ENCODE results near the gene FMNL1. TPM values are rescaled to one million over a fixed set of nuclear protein-coding genes. Genes with fewer than 3 reads are reported as not detected.

FMNL1 gene
- total RNA-seq, 1 donor from 2014 or later = 351 TPM

GRCh38 chr17:45283711-45284110 lies 62.0 kb downstream of the FMNL1 start:
- ChIA-PET POLR2A (interaction anchor here (0.6 to 15.1 kb wide), 8 partner anchors 12 to 99 kb away, joined by 3 to 291 read pairs (median 4); partner anchors contain the start of gene MAP3K14), CTCF (interaction anchor here (0.6 to 4.4 kb wide), 11 partner anchors 10 to 103 kb away, joined by 3 to 34 read pairs (median 7); partner anchors contain the start of gene MAP3K14)
- H3K36me3 Mint-ChIP-seq (ENCODE audit: low read depth) = peaks cover 83% of the 10 kb centered on the region
- intact Hi-C loops (cut with micrococcal nuclease) = loop anchor here (1.0 kb wide), 1 partner anchor 34 kb away; the partner anchor contains the start of gene MAP3K14
- TF ChIP-seq, protein P1, sequence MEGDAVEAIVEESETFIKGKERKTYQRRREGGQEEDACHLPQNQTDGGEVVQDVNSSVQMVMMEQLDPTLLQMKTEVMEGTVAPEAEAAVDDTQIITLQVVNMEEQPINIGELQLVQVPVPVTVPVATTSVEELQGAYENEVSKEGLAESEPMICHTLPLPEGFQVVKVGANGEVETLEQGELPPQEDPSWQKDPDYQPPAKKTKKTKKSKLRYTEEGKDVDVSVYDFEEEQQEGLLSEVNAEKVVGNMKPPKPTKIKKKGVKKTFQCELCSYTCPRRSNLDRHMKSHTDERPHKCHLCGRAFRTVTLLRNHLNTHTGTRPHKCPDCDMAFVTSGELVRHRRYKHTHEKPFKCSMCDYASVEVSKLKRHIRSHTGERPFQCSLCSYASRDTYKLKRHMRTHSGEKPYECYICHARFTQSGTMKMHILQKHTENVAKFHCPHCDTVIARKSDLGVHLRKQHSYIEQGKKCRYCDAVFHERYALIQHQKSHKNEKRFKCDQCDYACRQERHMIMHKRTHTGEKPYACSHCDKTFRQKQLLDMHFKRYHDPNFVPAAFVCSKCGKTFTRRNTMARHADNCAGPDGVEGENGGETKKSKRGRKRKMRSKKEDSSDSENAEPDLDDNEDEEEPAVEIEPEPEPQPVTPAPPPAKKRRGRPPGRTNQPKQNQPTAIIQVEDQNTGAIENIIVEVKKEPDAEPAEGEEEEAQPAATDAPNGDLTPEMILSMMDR (IDR thresholded peaks at IDR 0.05) = no peak
- H3K4me3 Mint-ChIP-seq = no peak overlapping the region
- H3K9me3 Mint-ChIP-seq = no peaks in the 10 kb centered on the region
- H3K27me3 Mint-ChIP-seq = no peaks in the 10 kb centered on the region
- ATAC-seq (ENCODE audit: low read depth) (no peak), DNase-seq (no peak)
- peak overlapping the region; percentile 19 for H3K27ac Mint-ChIP-seq
- H3K4me1 Mint-ChIP-seq = peaks cover 4% of the 10 kb centered on the region

DNA sequence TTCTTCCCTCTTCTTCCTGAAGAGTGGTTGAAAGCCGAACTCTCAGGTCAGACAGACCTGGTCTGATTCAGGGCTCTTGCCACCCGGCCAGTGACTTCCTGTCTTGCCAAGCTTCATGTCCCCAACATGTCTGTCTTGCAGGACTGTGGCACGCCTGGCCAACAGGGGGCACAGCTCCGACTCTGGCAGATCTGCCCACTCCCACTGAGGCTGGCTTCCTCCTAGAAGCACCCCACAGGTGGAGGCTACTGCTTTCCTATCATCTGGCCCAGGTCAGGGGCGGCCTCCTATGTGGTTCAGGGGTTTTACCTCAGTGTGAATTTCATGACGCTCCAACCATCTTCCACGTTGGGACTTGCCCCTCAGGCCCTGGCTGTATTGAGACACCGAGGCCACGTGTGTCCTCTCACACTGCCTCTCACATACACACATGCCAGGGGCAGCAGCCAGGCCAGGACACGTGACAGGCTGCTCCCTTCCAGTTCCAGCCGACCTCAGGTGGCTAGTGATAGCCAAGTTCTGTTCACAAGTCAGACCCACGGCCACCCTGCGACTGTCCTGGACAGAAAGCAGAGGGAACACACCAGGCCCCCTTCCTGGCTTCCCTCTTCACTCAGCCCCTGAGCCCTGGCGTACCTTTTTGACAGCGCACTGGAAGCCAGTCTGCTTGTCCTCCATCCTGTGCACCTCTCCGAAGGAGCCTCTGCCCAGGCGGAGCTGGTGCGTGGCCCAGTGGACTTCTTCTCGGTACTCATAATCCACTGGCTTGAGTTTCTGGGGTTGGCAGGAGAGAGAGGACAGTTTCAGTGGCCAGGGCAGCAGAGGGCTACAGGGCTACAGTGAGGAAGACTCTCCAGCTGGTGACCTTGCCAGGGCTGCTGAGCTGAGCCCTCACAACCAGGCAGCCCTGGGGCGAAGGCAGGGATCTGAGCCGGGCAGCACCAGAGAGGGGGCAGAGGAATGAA lies 62.8 kb downstream of the FMNL1 start:
- Mint-ChIP-seq H3K27me3 (no peaks in the 10 kb centered on the region), H3K4me1 (peaks cover 4% of the 10 kb centered on the region), H3K27ac (peak overlapping the region; percentile 19), H3K4me3 (no peak overlapping the region), H3K9me3 (no peaks in the 10 kb centered on the region), H3K36me3 (ENCODE audit: low read depth) (peaks cover 82% of the 10 kb centered on the region)
- CTCF ChIA-PET = interaction anchor here (0.6 to 4.4 kb wide), 13 partner anchors 8 to 100 kb away, joined by 3 to 34 read pairs (median 6); partner anchors contain the start of gene MAP3K14
- intact Hi-C loops (cut with micrococcal nuclease) = loop anchor here (1.0 kb wide), 1 partner anchor 33 kb away; the partner anchor contains the start of gene MAP3K14
- ATAC-seq (ENCODE audit: low read depth) (peak; percentile 75), DNase-seq (no peak)
- TF ChIP-seq, protein P1 (IDR thresholded peaks at IDR 0.05) = no peak
- POLR2A ChIA-PET = interaction anchor here (0.6 to 15.1 kb wide), 9 partner anchors 11 to 130 kb away, joined by 3 to 291 read pairs (median 5); partner anchors contain the start of gene MAP3K14

- no peak for DNase-seq
- Mint-ChIP-seq H3K27ac (no peak overlapping the region), H3K4me3 (no peak overlapping the region), H3K36me3 (ENCODE audit: low read depth) (peaks cover 87% of the 10 kb centered on the region), H3K9me3 (no peaks in the 10 kb centered on the region), H3K4me1 (peaks cover 18% of the 10 kb centered on the region), H3K27me3 (no peaks in the 10 kb centered on the region)
- CTCF ChIA-PET = interaction anchor here (1.0 to 4.4 kb wide), 6 partner anchors 9 to 99 kb away, joined by 3 to 34 read pairs (median 7); partner anchors contain the start of gene MAP3K14
- intact Hi-C loops (cut with micrococcal nuclease) = no loop called here
- POLR2A ChIA-PET = interaction anchor here (0.8 to 15.1 kb wide), 2 partner anchors 28 to 53 kb away, joined by 3 to 291 read pairs; partner anchors contain the start of gene MAP3K14
- TF ChIP-seq, protein P1 (IDR thresholded peaks at IDR 0.05) = no peak
- no peak for ATAC-seq (ENCODE audit: low read depth)
Observed at GRCh38 chr17:45286286-45286685, 64.6 kb downstream of the FMNL1 start.

GRCh38 chr17:45287526-45288500 lies 66.1 kb downstream of the FMNL1 start:
- Mint-ChIP-seq H3K4me1 (peaks cover 33% of the 10 kb centered on the region), H3K9me3 (no peaks in the 10 kb centered on the region), H3K27ac (peak overlapping the region; percentile 35), H3K36me3 (ENCODE audit: low read depth) (peaks cover 80% of the 10 kb centered on the region), H3K27me3 (no peaks in the 10 kb centered on the region), H3K4me3 (no peak overlapping the region)
- intact Hi-C loops (cut with micrococcal nuclease) = no loop called here
- ATAC-seq (ENCODE audit: low read depth) (no peak), DNase-seq (no peak)
- ChIA-PET CTCF (interaction anchor here (1.2 to 3.2 kb wide), 3 partner anchors 11 to 105 kb away, joined by 4 to 20 read pairs (median 6); no protein-coding TSS in a partner anchor), POLR2A (interaction anchor here (0.7 to 15.1 kb wide), 4 partner anchors 8 to 109 kb away, joined by 3 to 291 read pairs (median 8); partner anchors contain the start of gene MAP3K14)
- TF ChIP-seq, protein P1 (IDR thresholded peaks at IDR 0.05) = no peak
